Measurements from ENCODE around the gene FHAD1. TPM values are rescaled to one million over a fixed set of nuclear protein-coding genes. Genes with fewer than 3 reads are reported as not detected.

Gene FHAD1
- total and polyA plus RNA-seq, 2 of the 13 experiments (the other 11 are each of a cell fraction or from before 2014, with no cell fraction given): not detected

DNA sequence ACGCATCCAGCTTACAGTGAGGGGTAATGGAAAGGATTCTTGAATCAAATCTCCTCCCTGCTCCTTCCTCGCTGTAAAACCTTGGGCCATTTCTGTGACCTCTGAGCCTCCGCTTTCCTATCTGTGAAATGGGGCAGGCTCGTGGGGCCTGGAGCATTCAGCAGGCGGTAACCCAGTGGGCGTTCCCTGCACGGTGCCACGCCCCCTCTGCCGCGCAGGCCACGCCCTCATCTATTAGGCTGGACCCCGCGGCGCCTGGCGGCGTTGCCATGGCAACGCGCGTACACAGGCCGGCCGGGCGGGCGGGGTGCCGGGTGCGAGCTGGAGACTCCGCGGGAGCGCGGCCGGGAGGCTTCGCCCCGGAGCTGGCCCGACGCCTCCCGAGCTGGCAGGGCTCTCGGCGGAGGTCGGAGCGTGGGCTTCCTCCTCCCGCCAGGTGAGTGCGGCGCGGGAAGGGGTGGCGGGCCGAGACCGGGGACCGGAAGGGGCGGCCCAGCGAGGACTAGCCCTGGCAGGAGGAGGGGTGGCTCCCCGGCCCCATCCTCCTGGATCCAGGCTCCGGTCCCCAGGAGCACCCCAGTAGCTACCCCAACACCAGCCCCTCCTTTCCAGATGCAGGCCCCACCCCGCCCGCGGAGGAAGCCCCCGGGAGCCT, at the start of gene FHAD1 (continued):
- TF ChIP-seq, protein P1, sequence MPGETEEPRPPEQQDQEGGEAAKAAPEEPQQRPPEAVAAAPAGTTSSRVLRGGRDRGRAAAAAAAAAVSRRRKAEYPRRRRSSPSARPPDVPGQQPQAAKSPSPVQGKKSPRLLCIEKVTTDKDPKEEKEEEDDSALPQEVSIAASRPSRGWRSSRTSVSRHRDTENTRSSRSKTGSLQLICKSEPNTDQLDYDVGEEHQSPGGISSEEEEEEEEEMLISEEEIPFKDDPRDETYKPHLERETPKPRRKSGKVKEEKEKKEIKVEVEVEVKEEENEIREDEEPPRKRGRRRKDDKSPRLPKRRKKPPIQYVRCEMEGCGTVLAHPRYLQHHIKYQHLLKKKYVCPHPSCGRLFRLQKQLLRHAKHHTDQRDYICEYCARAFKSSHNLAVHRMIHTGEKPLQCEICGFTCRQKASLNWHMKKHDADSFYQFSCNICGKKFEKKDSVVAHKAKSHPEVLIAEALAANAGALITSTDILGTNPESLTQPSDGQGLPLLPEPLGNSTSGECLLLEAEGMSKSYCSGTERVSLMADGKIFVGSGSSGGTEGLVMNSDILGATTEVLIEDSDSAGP (CRISPR knock-in tag; IDR thresholded peaks at IDR 0.05; ENCODE audit: borderline replicate concordance): peak; percentile 19; the same call in 1 of the 2 replicates
- TF ChIP-seq CHD4 (IDR thresholded peaks at IDR 0.05; ENCODE audit: borderline replicate concordance, low read length): peak; percentile 49; the same call in 1 of the 2 replicates
- no peak for TF ChIP-seq POLR2AphosphoS2 (IDR thresholded peaks at IDR 0.05; ENCODE audit: low read depth, low read length)
- TF ChIP-seq GABPB1 (CRISPR knock-in tag; IDR thresholded peaks at IDR 0.05): peak; percentile 50; the same call in 1 of the 2 replicates
- TF ChIP-seq, protein P2, sequence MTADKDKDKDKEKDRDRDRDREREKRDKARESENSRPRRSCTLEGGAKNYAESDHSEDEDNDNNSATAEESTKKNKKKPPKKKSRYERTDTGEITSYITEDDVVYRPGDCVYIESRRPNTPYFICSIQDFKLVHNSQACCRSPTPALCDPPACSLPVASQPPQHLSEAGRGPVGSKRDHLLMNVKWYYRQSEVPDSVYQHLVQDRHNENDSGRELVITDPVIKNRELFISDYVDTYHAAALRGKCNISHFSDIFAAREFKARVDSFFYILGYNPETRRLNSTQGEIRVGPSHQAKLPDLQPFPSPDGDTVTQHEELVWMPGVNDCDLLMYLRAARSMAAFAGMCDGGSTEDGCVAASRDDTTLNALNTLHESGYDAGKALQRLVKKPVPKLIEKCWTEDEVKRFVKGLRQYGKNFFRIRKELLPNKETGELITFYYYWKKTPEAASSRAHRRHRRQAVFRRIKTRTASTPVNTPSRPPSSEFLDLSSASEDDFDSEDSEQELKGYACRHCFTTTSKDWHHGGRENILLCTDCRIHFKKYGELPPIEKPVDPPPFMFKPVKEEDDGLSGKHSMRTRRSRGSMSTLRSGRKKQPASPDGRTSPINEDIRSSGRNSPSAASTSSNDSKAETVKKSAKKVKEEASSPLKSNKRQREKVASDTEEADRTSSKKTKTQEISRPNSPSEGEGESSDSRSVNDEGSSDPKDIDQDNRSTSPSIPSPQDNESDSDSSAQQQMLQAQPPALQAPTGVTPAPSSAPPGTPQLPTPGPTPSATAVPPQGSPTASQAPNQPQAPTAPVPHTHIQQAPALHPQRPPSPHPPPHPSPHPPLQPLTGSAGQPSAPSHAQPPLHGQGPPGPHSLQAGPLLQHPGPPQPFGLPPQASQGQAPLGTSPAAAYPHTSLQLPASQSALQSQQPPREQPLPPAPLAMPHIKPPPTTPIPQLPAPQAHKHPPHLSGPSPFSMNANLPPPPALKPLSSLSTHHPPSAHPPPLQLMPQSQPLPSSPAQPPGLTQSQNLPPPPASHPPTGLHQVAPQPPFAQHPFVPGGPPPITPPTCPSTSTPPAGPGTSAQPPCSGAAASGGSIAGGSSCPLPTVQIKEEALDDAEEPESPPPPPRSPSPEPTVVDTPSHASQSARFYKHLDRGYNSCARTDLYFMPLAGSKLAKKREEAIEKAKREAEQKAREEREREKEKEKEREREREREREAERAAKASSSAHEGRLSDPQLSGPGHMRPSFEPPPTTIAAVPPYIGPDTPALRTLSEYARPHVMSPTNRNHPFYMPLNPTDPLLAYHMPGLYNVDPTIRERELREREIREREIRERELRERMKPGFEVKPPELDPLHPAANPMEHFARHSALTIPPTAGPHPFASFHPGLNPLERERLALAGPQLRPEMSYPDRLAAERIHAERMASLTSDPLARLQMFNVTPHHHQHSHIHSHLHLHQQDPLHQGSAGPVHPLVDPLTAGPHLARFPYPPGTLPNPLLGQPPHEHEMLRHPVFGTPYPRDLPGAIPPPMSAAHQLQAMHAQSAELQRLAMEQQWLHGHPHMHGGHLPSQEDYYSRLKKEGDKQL (CRISPR knock-in tag; IDR thresholded peaks at IDR 0.05; ENCODE audit: low read depth): no peak
- TF ChIP-seq ZMYM3 (CRISPR knock-in tag; IDR thresholded peaks at IDR 0.05): peak; percentile 77
- TF ChIP-seq ETV5 (CRISPR knock-in tag; IDR thresholded peaks at IDR 0.05; ENCODE audit: borderline replicate concordance): 0 out of 2 replicates have a peak, but pooled peaks have one; percentile 10
- TF ChIP-seq ESRRA (CRISPR knock-in tag; IDR thresholded peaks at IDR 0.05; ENCODE audit: low read depth): peak; percentile 72
- no peak for TF ChIP-seq SP1 (IDR thresholded peaks at IDR 0.05)
- peak; percentile 61 for TF ChIP-seq SP1 (CRISPR knock-in tag; IDR thresholded peaks at IDR 0.05)

All from HepG2 (cell line).